ENCODE data around the gene HIBADH. TPM values are rescaled to one million over a fixed set of nuclear protein-coding genes. Genes with fewer than 3 reads are reported as not detected.
A peak's percentile ranks its signal among the peaks of the same experiment; 100 is the strongest.

HIBADH gene
- total and polyA plus RNA-seq, 12 donors: 24.7 to 94.0 (median 77.7) TPM

- DNase-seq: no peak
- no peak for ATAC-seq
- TF ChIP-seq, protein P1, sequence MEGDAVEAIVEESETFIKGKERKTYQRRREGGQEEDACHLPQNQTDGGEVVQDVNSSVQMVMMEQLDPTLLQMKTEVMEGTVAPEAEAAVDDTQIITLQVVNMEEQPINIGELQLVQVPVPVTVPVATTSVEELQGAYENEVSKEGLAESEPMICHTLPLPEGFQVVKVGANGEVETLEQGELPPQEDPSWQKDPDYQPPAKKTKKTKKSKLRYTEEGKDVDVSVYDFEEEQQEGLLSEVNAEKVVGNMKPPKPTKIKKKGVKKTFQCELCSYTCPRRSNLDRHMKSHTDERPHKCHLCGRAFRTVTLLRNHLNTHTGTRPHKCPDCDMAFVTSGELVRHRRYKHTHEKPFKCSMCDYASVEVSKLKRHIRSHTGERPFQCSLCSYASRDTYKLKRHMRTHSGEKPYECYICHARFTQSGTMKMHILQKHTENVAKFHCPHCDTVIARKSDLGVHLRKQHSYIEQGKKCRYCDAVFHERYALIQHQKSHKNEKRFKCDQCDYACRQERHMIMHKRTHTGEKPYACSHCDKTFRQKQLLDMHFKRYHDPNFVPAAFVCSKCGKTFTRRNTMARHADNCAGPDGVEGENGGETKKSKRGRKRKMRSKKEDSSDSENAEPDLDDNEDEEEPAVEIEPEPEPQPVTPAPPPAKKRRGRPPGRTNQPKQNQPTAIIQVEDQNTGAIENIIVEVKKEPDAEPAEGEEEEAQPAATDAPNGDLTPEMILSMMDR (IDR thresholded peaks at IDR 0.05): no peak
- Histone ChIP-seq H3K27me3 (no peaks in the 10 kb centered on the region), H3K4me1 (peaks cover 0 to 7% (median 0%) of the 10 kb centered on the region in 9 donors), H3K9me3 (no peaks in the 10 kb centered on the region), H3K27ac (no peak overlapping the region), H3K36me3 (no peaks in the 10 kb centered on the region), H3K4me3 (no peak overlapping the region)
- intact Hi-C loops (cut with DNase I): no loop called here
- WGBS, 2 donors: 93 to 97% methylated on average over 6 of the region's 6 CpGs
These were observed 45.8 kb upstream of the HIBADH start for GRCh38 chr7:27708485-27708884.

- no peak for DNase-seq
- H3K27ac ChIP-seq: peak overlapping the region in 3 of 10 donors; percentile 18 to 35 (median 29)
- peaks cover 0 to 7% (median 0%) of the 10 kb centered on the region in 9 donors for H3K4me1 ChIP-seq
- peak in 1 of 8 donors; percentile 15 for ATAC-seq
- intact Hi-C loops (cut with DNase I): no loop called here
- WGBS, 2 donors: 86 to 89% methylated on average over 2 of the region's 2 CpGs
- TF ChIP-seq, protein P1 (IDR thresholded peaks at IDR 0.05): no peak
- no peaks in the 10 kb centered on the region for H3K27me3 ChIP-seq
- H3K9me3 ChIP-seq: no peaks in the 10 kb centered on the region
- no peak overlapping the region for H3K4me3 ChIP-seq
- H3K36me3 ChIP-seq: no peaks in the 10 kb centered on the region
These were observed 42.5 kb upstream of the HIBADH start for GRCh38 chr7:27705200-27705594.

- ATAC-seq: peak in 6 of 8 donors; percentile 44 to 71 (median 59)
- no peak for DNase-seq
These were observed 41.9 kb upstream of the HIBADH start for GRCh38 chr7:27704422-27705199.

DNA sequence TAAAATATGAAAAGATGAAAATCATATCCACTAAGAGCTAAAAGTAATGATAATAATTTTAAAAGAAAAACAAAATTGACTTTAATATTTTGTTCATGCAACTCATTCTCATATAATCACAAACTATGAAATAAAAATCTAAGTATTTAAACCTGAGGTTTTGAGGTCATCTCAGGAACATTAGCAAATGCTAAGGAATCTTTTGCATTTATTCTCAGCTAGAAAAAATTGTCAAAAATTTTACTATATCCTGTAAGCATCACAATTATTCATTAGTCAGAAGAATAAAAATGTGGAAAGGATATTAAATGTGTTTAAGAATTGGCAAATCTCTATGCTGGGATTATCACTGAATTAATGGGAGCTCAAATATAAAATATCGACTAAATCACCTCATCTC lies 40.5 kb upstream of the HIBADH start:
- H3K27ac ChIP-seq: no peak overlapping the region
- TF ChIP-seq, protein P1 (IDR thresholded peaks at IDR 0.05): no peak
- no peaks in the 10 kb centered on the region for H3K9me3 ChIP-seq
- peaks cover 0 to 8% (median 0%) of the 10 kb centered on the region in 9 donors for H3K4me1 ChIP-seq
- WGBS, 2 donors: 98% methylated on average over 1 of the region's 1 CpG
- no peaks in the 10 kb centered on the region for H3K36me3 ChIP-seq
- intact Hi-C loops (cut with DNase I): no loop called here
- no peak overlapping the region for H3K4me3 ChIP-seq
- DNase-seq (no peak), ATAC-seq (no peak)
- no peaks in the 10 kb centered on the region for H3K27me3 ChIP-seq

More at GRCh38 chr7:27704422-27705199, 41.9 kb upstream of the HIBADH start:
- Histone ChIP-seq H3K27ac (peak overlapping the region in 4 of 10 donors; percentile 18 to 35 (median 24)), H3K9me3 (no peaks in the 10 kb centered on the region), H3K4me1 (peaks cover 0 to 7% (median 0%) of the 10 kb centered on the region in 9 donors), H3K36me3 (no peaks in the 10 kb centered on the region), H3K4me3 (no peak overlapping the region), H3K27me3 (no peaks in the 10 kb centered on the region)
- WGBS, 2 donors: 59 to 63% methylated on average over 3 of the region's 3 CpGs
- intact Hi-C loops (cut with DNase I): no loop called here
- TF ChIP-seq, protein P1 (IDR thresholded peaks at IDR 0.05): no peak

Measured in heart right ventricle (tissue), 16 donors.